Fibroblast of the aortic adventitia (primary cell): ENCODE results near the gene USF1. TPM values are rescaled to one million over a fixed set of nuclear protein-coding genes. Genes with fewer than 3 reads are reported as not detected.
"Not testable (repeated sequence)": the region's sequence is repeated elsewhere in the genome, so short reads cannot be mapped to it uniquely, and the experiment has no call there.

Source experiments
- DNase-seq: peaks from one replicate; pipeline ENCODE4 v3.0.0-alpha.2; 2010; ENCODE audit warnings: low read depth
- H3K4me3 ChIP-seq: 2 replicates; pipeline ENCODE4 v1.5.1; 2011; ENCODE audit warnings: low read depth, mild to moderate bottlenecking, control low read depth, low read length, moderate library complexity
- CTCF ChIP-seq: IDR thresholded peaks from 2 replicates; pipeline ENCODE4 v1.5.1; 2011; ENCODE audit warnings: mild to moderate bottlenecking, low read length, control low read depth, inconsistent platforms; ENCODE audit not compliant: insufficient read depth
- total RNA-seq: library from RNA; depleted of rRNA; stranded (reverse); fragments of >200 nt; gene quantifications from 2 replicates; pipeline ENCODE4 v1.2.3, GENCODE V29; 2012; ENCODE audit warnings: low replicate concordance

Gene USF1
- total RNA-seq, 1 donor, result 36.2 TPM

GRCh38 chr1:161017756-161018630 is 27.8 kb downstream of the USF1 start:
- TF ChIP-seq CTCF, result no peak
- no peak for DNase-seq
- H3K4me3 ChIP-seq, result no peak overlapping the region

GRCh38 chr1:161017181-161017580 is 28.6 kb downstream of the USF1 start:
- not testable (repeated sequence) for H3K4me3 ChIP-seq, DNase-seq

DNA sequence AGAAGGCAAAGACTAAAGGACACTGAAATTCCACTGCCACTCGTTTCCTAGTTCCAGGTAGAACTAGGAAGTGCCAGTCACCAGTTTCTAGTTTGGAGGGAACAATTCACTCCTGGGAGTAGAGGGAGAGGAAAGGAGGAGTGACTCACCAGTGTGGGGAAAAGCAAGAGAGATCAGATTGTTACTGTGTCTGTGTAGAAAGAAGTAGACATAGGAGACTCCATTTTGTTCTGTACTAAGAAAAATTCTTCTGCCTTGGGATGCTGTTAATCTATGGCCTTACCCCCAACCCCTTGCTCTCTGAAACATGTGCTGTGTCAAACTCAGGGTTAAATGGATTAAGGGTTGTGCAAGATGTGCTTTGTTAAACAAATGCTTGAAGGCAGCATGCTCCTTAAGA is 29.1 kb downstream of the USF1 start:
- H3K4me3 ChIP-seq, DNase-seq: not testable (repeated sequence)

DNA sequence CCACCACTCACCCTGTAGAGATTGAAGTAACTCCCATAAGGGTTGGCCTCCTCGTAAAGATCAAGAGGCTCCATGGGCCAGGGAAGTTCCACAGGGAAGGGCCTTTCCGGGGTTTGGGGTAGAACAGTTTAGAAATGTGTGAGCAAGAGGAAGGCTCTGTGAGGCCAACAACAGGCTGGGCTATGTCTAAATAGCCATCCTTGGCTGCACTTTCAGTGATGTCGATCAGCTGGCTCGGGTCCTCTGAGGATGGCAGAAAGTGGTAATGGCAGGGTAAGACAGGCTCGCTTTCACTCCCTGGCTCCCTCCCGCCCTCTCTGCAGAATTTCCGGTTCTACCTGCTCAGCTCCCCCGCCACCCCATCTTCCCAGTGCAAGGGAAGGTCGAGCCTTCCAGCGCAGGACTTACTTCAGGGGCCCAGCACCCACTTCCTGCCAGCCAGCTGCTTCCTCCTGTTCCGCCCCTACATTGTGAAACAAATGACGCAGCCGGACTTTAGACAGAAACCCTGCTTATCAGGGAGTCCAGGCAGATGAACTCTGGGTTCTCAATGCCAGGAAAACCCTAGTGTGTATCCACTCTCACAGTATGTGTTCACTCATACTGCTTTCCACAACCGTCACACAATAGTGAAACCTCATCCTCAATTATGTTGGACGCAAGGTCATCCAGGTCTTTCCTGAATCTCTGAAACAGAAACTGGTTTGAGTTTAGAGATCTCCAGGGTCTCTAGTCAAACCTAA is 32.1 kb downstream of the USF1 start:
- peak; percentile 78 for DNase-seq
- no peak for TF ChIP-seq CTCF
- H3K4me3 ChIP-seq, result no peak overlapping the region

GRCh38 chr1:161013131-161013487 is 32.7 kb downstream of the USF1 start:
- no peak for TF ChIP-seq CTCF
- H3K4me3 ChIP-seq, result no peak overlapping the region

GRCh38 chr1:161012420-161012819 is 33.4 kb downstream of the USF1 start:
- no peak for DNase-seq
- no peak for TF ChIP-seq CTCF
- H3K4me3 ChIP-seq, result no peak overlapping the region

More at GRCh38 chr1:161013131-161013487, 32.7 kb downstream of the USF1 start:
- no peak for DNase-seq

GRCh38 chr1:161009602-161010211 is 36.1 kb downstream of the USF1 start:
- no peak overlapping the region for H3K4me3 ChIP-seq
- no peak for TF ChIP-seq CTCF
- no peak for DNase-seq
